ENCODE measurements around the gene MDFIC.

Gene MDFIC

DNA sequence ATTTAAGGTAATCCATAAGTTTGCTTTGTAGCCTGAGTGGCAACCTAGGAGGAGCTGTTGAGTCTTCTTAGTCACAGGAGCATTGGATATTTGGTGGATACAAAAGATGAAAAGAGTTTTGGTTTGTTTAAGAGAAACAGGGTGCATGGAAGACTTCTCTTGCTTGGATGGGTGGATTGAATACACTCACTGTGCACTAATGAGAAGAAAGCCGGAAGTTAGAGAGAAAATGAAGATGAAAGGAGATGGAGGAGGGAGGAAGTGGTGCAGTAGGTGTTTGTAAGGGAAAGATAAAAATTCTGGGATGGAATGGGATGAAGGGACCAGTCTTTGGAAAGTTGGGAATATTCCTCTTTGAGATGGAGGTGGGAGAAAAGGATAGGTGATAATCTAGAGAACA lies 7.7 kb downstream of the MDFIC start:
- DNase-seq = no peak

DNA sequence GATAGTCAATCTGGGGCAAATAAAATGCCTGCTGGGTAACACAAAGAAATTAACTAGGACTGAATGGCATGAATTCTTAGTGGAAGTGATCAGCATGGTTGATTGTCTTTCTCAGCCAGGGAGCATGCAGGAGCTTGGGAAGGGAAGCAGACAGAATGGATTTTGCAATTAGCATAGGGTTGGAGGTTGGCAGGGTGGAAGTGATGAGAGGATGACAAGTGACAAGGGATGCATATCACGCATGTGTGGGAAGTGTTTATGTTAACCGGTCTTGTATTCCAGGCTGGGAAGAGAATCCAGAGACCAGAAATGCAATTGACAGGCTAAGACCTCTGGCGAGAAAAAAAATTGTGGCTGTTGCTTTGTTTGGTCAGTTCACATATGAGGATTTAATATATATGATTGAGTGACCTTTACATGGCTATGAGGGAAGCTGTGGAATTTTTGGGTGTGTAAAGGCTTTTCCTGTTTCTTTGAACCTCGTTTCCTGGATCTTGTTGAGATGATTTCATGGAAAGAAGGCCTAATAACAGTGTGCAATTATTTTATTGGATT lies 8.3 kb downstream of the MDFIC start:
- DNase-seq = no peak

DNA sequence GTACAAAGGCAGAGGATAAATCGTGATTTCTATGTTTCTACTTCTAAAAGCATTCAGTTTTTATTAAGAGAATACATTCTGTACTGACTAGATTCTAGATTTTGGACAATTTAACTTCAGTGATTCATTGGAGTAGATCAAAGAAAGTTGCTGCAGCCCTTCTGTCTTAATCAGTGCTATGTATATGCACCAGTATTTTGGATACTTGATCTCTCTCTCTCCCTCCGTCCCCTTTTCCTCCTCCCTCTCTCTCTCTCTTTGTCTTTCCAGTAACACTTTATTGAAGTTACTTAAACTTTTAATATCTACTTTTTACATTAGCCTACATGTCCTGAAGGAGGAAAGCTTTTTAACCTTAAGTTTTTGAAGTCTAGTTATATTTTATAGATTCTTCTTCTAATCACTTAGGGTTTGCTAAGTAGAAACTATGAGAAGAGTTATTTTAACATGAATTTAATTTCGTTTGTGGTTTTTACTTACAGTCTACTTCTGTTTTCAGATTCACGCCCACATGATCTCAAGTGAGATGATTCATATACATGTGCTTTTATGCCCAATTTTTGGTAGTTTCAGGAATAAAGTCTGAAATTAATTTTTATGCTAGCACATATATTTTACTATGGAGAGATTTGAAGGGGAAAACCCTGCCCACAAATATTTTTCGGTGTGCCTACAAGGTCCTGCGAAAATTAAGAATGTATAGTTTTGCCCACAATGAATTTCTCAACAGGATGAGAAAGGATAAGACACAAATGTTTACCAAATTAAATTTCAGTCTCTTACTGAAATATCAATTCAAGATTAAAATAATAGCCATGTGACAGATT lies 9.1 kb downstream of the MDFIC start:
- no peak for DNase-seq

DNA sequence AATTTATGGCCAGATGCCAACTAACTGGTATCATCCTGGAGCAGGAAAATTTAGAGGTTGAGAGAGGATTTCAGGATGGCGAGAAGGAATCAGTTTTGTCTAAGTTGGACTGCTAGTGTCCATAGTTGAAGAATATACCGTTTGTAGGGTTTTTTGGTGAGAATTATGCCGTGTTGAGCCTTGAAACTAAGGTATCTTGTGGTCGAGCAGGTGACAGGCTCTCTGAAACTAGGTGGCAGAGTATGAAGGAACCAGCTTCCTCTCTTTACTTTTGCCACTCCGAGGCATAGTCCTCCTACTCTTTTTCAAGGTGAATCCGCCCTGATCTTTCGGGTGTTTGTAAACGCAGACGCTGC lies 9.7 kb downstream of the MDFIC start:
- DNase-seq = no peak

DNA sequence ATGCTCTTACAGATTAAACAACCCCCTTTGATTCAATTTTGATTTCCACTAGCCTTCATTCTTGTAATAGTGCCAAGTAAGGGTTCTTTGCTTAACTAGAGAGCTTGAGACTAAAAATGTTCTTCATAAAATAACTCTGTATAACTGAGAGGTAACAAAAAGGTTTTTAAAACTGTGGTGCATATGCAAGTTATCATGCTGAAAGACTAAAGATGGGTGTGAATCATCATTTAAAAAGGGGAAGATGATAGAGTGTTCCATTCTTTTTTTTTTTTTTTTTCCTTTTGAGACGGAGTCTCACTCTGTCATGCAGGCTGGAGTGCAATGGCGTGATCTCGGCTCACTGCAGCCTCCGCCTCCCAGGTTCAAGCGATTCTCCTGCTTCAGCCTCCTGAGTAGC lies 11.1 kb downstream of the MDFIC start:
- DNase-seq = no peak

DNA sequence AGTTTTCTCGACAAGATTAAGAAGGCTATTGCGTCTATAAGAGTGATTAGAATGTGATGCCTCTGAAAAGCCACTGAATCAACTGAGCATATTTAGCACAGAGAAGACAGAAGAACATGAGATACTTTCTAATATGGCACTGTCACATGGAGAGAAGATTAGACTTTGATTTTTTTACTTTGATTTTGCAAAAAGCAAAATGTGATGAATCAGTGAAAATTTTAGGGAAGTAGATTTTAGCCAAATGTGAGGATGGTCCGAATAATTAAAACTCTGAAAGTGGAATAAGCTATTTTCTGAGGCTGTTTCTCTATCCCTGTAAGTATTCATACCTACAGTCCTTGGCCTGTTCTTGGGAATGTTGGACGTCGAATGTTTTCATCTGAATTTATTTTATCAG lies 11.8 kb downstream of the MDFIC start:
- DNase-seq = no peak

DNA sequence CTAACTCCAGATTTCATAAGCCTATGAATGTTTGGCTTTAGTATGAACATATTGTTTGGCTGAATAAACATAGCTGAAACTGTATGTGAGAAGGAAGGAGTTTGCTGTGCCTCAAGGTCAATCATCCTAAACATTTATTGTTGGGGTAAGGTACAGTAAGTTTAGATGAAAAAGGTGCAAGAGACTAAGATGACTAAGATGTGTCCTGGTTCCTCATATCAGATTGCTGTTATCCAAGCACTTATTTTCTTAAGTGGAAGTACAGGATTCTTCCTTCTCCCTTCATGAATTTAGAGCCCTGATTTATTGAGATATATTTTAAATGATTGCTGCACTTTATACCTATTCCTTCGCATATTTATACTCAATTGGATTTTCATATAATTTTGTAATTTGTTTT lies 12.2 kb downstream of the MDFIC start:
- no peak for DNase-seq

DNA sequence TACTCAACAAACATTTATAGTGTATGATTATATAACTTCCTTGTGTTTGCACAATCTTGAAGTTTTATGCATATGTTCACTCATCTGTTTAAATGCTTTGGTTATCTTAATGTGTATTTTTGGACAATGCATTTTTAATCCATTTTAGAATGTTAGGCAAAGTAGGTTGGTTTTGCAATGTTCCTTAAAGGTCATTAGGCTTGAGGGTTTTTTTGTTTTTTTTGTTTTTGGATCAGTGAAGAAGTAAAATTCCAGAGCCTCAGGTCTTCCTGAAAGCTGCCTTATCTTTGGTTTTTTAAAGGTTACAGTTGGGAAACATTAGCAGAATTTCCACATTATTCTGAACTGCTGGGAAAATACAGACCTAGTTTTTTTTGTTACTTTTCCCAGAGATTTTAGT lies 12.8 kb downstream of the MDFIC start:
- no peak for DNase-seq

DNA sequence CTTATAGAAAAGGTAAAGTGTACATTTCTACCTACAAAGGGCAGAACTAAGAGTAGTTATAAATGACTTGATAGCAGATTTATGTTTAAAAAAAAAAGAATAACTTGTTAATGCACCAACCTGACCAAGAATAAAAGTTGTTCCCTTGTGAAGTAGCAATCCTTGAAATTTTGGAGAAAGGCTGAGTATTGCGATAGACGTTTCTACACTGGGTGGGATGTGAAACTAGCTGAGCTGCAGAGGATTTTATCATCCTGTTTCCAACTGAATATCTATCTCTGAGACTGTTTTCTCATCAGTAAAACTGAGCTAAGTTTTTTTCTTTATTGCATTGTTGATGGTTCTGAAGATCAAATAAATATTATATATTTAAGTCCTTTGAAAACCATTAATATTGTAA lies 14.6 kb downstream of the MDFIC start:
- no peak for DNase-seq

DNA sequence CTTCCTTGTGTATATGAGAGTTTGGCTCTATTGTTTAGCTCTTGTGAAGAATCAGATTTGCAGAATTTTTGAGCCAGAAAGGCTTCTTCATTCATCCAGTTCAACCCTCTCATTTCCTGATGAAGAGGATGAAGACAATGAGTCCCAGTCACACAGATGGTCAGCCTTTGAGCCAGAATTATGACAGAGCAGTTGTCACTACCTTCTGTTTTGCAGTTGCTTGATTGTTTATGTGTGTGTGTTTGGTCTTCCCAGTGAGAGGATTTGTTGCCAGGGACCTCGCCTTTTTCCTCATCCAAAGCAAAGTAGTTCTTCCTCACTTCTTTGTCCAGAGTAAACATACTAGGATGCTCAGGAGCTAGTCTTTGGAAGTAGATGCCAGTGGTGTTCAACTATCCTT lies 15.6 kb downstream of the MDFIC start:
- DNase-seq = no peak

DNA sequence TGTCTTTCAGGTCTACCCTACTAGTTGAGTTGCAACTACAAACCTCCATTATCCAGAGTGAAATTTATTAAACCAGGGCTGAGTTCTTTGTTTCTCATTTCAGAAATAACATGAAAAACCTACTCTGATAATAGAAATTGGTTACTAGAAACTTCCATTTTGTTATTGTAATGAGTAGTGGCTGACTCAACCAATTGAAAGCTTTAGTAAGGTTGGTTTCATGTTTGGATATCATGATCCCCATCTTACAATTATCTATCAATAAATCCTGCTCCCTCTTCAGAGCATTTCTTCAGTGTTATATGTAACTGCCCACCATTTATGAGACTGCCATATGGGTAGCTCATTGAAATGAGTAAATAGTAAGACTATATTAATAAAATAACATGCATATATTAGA lies 16.9 kb downstream of the MDFIC start:
- no peak for DNase-seq

DNA sequence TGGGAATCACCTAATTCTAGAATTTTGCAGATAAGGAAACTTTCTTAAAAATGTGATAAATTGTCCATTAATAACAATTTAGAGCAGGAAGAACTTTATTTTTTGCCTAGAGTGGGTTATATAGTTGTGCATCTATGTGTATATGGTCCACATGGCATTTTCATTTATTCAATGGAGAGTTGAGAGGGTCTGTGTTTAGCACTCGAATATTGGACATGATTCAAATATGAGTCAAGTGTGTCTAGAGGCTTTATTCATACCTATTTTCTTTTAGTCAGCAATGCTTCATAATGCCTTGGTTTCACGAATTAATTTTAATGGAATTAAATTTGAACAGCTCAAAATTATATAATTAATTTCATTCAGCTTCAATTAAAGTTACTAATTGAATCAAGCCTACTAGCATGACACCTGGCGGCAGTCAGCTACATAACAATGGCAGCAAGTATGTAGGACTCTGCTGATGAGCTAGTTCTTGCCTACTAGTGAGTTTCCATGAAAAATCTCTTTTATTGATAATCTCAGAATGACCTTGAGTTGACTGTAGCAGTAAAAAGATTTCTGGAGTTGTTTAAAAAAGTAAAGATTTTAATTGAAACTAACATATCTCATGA lies 17.7 kb downstream of the MDFIC start:
- no peak for DNase-seq

DNA sequence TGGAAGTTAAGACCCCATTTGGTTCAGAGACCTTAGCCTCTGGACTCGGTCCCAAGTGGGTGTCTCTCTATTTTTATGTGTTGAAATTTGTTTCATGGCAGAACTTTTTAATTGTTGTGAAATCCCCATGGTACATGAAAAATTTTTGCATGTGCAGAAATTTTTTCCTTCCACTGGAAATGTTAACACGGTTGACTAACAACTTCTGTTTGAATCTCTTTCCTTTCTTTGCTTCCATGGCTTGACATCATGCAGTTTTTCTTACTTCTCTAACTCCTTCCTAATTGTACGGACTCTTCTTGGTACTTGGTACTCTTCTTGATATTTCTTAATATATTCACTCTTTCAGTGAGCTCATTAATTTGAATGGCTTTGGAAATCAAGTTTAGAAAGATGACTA lies 18.3 kb downstream of the MDFIC start:
- no peak for DNase-seq

DNA sequence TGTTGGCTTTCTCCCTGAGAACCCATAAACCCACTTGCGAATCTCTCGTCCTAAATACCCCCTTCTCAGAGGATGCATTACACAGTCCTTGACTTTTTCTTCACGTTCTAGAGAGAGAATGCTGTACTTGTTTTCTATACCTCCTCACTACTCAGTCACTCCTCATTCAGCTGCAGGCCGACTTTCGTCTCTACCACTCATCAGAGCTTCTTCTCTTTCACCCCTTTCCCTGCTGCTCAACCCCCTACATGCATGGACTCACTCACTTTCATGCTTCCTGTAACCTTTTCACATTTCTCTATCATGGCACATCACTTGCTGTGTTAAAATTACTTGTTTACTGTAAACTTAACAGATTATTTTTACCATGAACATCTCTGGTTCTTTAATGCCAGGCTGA lies 19.8 kb downstream of the MDFIC start:
- DNase-seq = no peak

DNA sequence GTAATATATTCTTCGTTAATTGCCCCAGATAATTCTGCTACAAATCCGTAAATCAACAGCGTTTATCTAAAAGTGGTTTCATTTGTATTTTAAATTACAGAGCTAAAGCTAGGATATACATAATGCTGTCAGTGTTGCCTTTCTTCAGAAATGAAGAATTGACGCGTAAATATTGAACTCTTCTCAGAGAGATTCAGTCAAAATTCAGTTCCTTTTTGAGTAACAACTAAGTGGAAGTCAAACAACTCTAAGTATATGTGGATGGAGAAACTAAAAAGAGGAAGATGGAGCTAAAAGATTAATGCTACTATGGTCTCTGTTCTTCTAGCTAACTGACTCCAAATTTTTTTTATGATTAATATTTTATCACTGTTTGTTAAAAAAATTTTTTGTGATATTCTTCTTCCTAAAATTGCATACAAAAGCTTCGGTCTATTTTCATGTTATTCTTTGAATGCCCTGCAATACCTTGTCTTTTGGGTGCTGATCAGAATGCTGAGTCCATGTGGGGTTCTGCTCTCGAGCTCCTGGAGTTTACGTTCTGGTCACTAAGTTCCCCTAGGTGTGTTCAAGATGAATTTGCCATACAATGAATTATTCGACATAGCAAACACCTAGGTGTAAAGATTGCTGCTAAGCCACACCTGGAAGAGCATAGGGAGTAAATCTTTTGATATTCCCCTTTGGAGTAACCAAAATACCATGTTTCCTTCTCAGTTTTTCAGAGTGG lies 20.7 kb downstream of the MDFIC start:
- DNase-seq = no peak

DNA sequence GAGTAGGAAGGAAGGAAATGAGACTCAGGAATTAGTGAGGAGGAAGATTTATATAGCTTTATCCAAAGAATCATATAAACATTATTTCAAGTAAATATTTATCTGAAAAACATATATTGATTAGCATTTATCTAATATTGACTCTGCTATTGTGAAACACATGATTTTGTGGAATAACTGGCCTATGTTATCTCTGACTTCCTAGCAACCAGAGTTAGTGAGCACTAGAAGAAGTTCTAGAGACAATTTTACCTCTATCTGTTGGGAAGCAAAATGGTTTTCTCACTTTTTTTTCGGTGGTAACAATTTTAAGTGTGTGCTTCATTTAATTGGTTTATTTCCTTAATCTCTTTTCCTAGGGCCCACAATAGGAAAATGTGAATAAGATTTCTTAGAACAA lies 21.6 kb downstream of the MDFIC start:
- DNase-seq = no peak

DNA sequence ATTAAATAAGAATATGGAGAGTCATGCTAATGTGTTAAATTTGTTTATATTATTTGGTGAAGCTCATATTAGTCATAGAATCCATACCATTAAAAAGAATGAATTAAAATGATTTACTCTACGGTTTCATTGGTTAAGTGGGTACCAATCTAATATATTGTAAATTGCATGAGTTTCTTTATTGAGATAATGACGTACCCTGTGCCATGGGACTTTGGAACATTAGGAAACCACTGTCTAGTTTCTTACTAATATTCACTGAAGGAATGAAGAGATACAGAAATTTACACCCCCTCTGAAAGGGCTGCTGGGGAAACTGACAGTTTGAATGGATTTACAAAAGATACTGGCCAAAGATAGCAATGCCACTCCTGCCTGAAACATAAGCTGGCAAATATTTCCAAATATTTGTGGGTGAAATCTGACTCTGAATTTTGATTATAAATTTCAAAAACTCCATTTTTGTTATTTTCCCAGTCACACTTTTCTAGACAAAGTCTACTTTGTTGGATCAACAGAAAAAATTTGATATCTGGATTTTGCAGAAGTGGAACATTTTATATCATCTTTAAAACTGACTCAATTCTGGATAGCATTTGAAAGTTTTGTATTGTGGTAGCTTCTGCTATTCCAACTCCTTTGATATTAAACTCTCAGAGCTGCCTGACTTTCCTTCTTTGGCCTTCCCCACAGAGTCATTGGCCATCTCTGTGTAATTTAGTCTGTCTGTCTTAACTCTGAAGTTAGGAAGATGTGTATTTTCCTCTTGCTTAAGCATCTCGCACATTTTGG lies 22.3 kb downstream of the MDFIC start:
- no peak for DNase-seq

DNA sequence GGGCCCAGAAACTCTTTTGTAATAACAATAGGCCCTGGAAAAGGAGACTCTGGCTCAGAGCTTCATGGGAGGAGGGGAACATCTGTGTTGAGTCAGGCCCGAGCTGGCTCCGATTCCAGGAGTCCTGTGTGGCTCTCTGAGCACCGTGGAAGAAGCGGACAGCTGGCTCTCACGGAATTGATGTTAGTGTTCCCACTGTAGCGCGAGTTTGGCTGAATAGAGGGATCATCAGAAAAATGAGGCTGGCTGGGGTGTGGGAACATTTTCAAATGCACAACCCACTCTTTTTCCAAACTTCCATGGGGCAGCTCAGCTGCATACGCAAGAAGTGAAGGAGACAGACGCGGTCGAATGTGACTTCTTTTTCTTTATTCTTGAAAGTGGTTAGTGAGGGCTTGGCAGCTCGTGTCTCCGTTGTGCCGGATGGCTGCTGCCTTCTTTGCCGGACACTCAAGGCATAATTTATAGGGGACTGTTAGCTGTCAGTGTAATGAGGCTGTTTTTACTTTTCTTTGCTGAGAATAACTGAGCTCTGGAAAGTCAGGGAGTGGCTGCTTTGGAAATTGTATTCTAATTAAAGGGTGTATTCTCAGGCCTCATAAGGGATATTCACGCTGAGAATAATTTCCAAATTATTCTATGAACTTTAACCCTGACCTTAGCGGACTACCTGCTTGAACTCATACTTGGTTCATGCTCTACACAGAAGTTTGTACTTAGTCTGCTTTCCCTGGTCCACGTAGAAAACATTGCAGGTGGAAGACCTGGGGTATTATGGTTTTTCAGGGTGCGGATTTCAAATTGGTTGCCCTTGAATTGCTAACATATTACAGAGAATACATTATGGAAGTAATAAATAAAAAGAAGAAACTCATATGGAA lies 23.1 kb downstream of the MDFIC start:
- no peak for DNase-seq

DNA sequence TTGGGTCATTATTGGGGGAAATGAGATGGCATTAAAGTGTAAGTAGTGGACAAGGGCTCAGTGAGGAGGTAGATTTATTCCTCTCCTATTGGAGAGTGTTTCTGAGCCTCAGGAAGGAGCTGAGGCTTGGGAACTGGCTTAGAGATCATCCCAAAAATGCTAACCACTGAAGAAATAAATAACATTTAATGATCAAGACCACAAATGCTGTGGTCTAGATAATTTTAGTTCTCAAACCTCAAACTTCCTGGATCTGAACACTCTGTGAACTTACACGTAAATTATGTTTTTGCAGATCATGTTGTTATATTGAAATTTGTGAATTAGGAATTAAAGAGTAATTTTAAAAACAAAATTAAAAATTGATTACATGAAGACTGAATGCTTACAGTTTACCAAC lies 27.3 kb downstream of the MDFIC start:
- no peak for DNase-seq

DNA sequence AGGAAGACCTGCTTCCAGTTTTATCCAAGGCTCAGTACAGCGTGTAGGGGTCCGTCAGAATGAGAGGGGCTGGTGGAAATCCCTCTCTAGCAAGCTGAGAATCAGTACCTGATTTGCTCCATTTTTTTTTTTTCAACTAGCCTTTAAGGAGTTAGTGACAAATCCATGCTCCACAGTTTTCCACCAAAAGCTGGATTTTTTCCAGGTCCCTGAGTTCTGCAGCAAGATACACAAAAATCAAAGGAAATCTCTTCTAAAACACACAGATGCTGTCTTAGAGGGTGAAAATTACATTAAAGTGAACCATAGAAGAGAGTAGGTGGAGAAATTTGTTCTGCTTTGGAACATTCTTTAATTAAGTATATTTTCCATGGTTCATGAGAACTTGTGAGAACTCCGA lies 30.4 kb downstream of the MDFIC start:
- no peak for DNase-seq

DNA sequence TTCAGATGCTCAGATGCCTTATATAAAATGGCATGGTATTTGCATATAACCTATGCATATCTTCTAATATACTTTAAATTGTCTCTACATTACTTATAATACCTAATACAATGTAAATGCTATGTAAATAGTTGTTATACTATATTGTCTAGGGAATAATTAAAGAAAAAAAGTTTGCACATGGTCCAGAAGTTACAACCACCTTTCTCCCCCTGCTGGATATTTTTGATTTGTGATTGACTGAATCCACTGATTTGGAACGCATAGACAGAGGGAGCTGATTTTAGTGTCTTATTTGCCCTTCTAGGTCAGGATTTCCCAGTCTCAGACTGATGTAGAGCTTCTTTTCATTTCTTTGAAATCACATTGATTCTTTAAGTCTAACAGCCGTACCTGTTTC lies 31.8 kb downstream of the MDFIC start:
- no peak for DNase-seq

DNA sequence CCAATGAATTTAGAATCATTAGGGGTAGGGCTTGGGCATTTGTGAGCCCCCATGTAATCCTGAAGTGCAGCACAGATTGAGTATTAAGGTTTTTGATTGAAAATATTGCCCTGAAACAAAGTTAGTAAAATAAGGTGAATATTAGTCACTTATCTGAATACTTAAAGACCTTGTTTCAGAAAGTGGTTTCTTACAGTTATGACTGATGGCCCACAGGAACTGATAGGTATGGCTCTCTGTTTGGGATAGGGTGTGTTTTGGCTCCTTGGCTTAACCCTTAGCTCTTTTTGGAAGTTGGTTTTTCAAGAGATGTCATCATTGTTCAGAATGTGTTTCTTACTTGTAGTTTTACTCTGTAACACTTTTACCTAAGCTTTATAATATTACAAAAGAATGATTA lies 34.8 kb downstream of the MDFIC start:
- no peak for DNase-seq

All from NCI-H2081 (cell line).